ENCODE measurements around the gene PCDHGA1.

- TF ChIP-seq CTCF (IDR thresholded peaks at IDR 0.05) (no peak), POLR2A (IDR thresholded peaks at IDR 0.05) (no peak)
Observed at GRCh38 chr5:141484310-141484640, 154.0 kb downstream of the PCDHGA1 start.

Data from right lobe of liver (tissue), 4 donors.